Hepatocyte (in vitro differentiated cells): Measurements from ENCODE around the gene RPL7A. TPM values are rescaled to one million over a fixed set of nuclear protein-coding genes. Genes with fewer than 3 reads are reported as not detected.

Experiments
- DNase-seq: peaks from one replicate; pipeline ENCODE4 v3.0.0-alpha.2; 2016; ENCODE audit warnings: low spot score
- H2AFZ ChIP-seq: fragments of 200-600 bp; sonication (generic); 2 replicates; pipeline ENCODE4 v1.6.0; 2016; ENCODE audit warnings: antibody characterized with exemption, mild to moderate bottlenecking
- H3K27ac ChIP-seq: fragments of 200-600 bp; sonication (generic); 2 replicates; pipeline ENCODE4 v1.5.1; 2016; ENCODE audit warnings: mild to moderate bottlenecking
- H3K27me3 ChIP-seq: fragments of 200-600 bp; sonication (generic); 2 replicates; pipeline ENCODE4 v1.6.1; 2016
- H3K36me3 ChIP-seq: fragments of 200-600 bp; sonication (generic); replicated peaks from 2 replicates; pipeline ENCODE4 v1.5.1; 2016; ENCODE audit warnings: low read depth; ENCODE audit not compliant: insufficient read depth
- H3K4me1 ChIP-seq: fragments of 200-600 bp; sonication (generic); 2 replicates; pipeline ENCODE4 v1.5.1; 2016; ENCODE audit warnings: mild to moderate bottlenecking, moderate library complexity; ENCODE audit not compliant: insufficient read depth
- H3K4me2 ChIP-seq: fragments of 200-600 bp; sonication (generic); 2 replicates; pipeline ENCODE4 v1.6.0; 2016
- H3K4me3 ChIP-seq: fragments of 200-600 bp; sonication (generic); 2 replicates; pipeline ENCODE4 v1.5.1; 2016; ENCODE audit warnings: mild to moderate bottlenecking
- H3K79me2 ChIP-seq: fragments of 200-600 bp; sonication (generic); 2 replicates; pipeline ENCODE4 v1.6.0; 2017; ENCODE audit warnings: mild to moderate bottlenecking
- H3K9me2 ChIP-seq: fragments of 200-600 bp; sonication (generic); replicated peaks from 2 replicates; pipeline ENCODE4 v1.6.0; 2017; ENCODE audit warnings: mild to moderate bottlenecking; ENCODE audit not compliant: insufficient read depth
- H3K9me3 ChIP-seq: fragments of 200-600 bp; sonication (generic); 2 replicates; pipeline ENCODE4 v1.5.1; 2016; ENCODE audit warnings: low read depth, mild to moderate bottlenecking
- H4K20me1 ChIP-seq: fragments of 200-600 bp; sonication (generic); 2 replicates; pipeline ENCODE4 v1.6.0; 2016; ENCODE audit warnings: mild to moderate bottlenecking; ENCODE audit not compliant: insufficient read depth, poor library complexity, severe bottlenecking
- CTCF ChIP-seq: fragments of 200-600 bp; sonication (generic); IDR thresholded peaks from 2 replicates; pipeline ENCODE4 v1.5.1; 2016; ENCODE audit warnings: antibody characterized with exemption, mild to moderate bottlenecking; ENCODE audit not compliant: poor library complexity
- EZH2 ChIP-seq: fragments of 200-600 bp; sonication (generic); IDR thresholded peaks from 2 replicates; pipeline ENCODE4 v1.6.1; 2016; ENCODE audit warnings: antibody characterized with exemption, mild to moderate bottlenecking, borderline replicate concordance
- EZH2phosphoT487 ChIP-seq: fragments of 200-600 bp; sonication (generic); IDR thresholded peaks from one replicate; pipeline ENCODE4 v1.6.1; 2018; ENCODE audit warnings: antibody characterized with exemption, mild to moderate bottlenecking, low read depth, moderate library complexity; ENCODE audit not compliant: unreplicated experiment, severe bottlenecking
- WGBS: methylation state at CpG from one replicate; pipeline ENCODE4 v1.1.6; 2016; ENCODE audit warnings: low lambda C conversion rate; ENCODE audit errors: missing lambda C conversion rate; 5-methylcytosine and 5-hydroxymethylcytosine counted together
- polyA plus RNA-seq: library from polyadenylated mRNA; unstranded; fragments of >200 nt; fragmentation: Nextera tagmentation; extraction: Ambion mirVana; gene quantifications from 2 replicates; pipeline ENCODE4 v1.2.1, GENCODE V29; 2016
- total RNA-seq: library from RNA; depleted of rRNA; stranded (reverse); fragments of >200 nt; gene quantifications from 2 replicates; pipeline ENCODE4 v1.2.3, GENCODE V29; 2014

The RPL7A gene
- total and polyA plus RNA-seq, 2 experiments from 2014 or later: 377 to 2,226 TPM

- H3K4me3 ChIP-seq: no peak overlapping the region
- H3K9me3 ChIP-seq: no peaks in the 10 kb centered on the region
- H3K36me3 ChIP-seq: no peaks in the 10 kb centered on the region
- TF ChIP-seq EZH2 (no peak), EZH2phosphoT487 (no peak), CTCF (no peak)
- no peak overlapping the region for H2AFZ ChIP-seq
- H3K4me1 ChIP-seq: no peaks in the 10 kb centered on the region
- H3K9me2 ChIP-seq: no peaks in the 10 kb centered on the region
- no peaks in the 10 kb centered on the region for H3K27me3 ChIP-seq
- 95% methylated on average over 16 of the region's 23 CpGs for WGBS
- no peaks in the 10 kb centered on the region for H3K79me2 ChIP-seq
- no peaks in the 10 kb centered on the region for H4K20me1 ChIP-seq
- no peak overlapping the region for H3K27ac ChIP-seq
- H3K4me2 ChIP-seq: no peak overlapping the region
- no peak for DNase-seq
Measured at GRCh38 chr9:133305731-133306130, 42.3 kb upstream of the RPL7A start.

DNA sequence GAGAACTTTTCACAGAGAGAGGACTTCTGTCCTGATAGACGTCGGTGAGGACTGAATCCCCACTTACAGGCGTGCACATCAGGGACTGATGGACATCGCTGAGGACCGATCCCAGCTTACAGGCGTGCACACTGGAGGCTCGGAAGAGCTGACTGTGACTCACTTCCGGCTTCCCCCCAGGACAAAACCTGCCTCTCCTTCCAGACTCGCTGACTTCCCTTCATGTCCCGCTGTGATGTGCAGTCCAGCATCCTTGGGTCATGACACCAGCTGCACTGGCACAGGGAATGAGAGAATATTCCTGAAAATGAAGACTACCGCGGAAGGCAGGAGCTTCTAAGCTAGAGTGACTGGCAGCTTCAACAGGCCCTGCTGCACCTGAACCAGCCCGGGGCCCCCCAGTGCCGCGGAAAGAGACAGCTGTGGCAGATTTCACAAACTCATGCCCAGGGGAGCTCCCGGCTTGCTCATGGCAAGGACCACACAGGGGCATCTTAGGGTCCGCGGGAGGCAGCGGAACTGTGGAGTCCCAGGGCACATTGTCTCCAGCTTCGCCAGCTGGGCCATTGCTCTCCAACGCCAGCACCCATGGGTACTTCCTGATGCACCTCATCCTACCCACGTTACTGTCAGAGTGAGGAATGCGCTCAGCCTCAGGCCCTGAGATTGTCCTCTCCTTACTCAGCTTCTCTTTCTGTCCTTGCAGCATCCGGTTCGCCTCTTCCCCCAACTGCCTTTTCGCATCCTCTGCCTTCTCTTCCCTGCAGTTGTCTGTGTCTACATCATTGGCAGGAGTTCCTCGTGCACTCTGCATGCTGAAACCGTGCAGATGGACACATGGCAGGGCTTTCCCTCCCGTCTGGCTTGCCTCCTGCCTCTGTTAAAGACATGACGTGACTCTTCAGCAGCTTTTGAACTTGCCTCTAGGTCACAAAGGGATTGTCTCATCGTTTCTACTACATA, 41.5 kb upstream of the RPL7A start:
- Histone ChIP-seq H3K4me2 (no peak overlapping the region), H3K36me3 (no peaks in the 10 kb centered on the region), H3K27ac (no peak overlapping the region), H4K20me1 (no peaks in the 10 kb centered on the region), H3K9me3 (no peaks in the 10 kb centered on the region), H3K9me2 (no peaks in the 10 kb centered on the region), H3K4me3 (no peak overlapping the region), H3K27me3 (no peaks in the 10 kb centered on the region), H2AFZ (no peak overlapping the region), H3K79me2 (no peaks in the 10 kb centered on the region), H3K4me1 (no peaks in the 10 kb centered on the region)
- DNase-seq: no peak
- WGBS: 82% methylated on average over 31 of the region's 31 CpGs
- TF ChIP-seq EZH2phosphoT487: no peak
- TF ChIP-seq EZH2: no peak
- TF ChIP-seq CTCF: no peak

DNA sequence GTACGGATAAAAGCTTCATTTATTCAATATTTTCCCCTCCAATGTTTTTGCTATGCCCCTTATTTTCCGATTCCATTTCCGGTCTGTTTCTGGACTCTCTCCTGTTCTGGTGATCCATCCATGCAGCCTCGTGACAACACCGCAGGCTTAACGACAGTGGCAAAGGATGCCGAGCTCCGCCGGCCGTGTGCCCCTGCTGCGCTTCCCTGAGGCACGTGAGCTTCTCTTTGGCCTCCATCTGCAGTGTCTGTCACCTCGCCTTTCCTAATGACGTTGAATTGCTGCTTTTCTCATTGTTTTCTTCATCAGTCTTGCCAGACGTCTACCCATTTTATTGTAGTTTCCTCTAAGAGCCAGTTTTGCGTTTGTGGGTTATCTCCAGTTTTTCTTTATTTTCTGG, 40.7 kb upstream of the RPL7A start:
- Histone ChIP-seq H2AFZ (no peak overlapping the region), H3K27me3 (no peaks in the 10 kb centered on the region), H3K36me3 (no peaks in the 10 kb centered on the region), H3K4me1 (no peaks in the 10 kb centered on the region), H3K79me2 (no peaks in the 10 kb centered on the region), H3K4me3 (no peak overlapping the region), H3K9me2 (no peaks in the 10 kb centered on the region), H3K4me2 (no peak overlapping the region), H3K9me3 (no peaks in the 10 kb centered on the region), H4K20me1 (no peaks in the 10 kb centered on the region), H3K27ac (no peak overlapping the region)
- WGBS: 90% methylated on average over 16 of the region's 16 CpGs
- DNase-seq: no peak
- no peak for TF ChIP-seq EZH2
- no peak for TF ChIP-seq CTCF
- TF ChIP-seq EZH2phosphoT487: no peak
